Activated naive CD8-positive, alpha-beta T cell (primary cell): ENCODE data around the gene GSTO2.
A peak's percentile ranks its signal among the peaks of the same experiment; 100 is the strongest.

Experiments
- H3K27ac Mint-ChIP-seq: one replicate; pipeline ENCODE4 v1.8.0; 2021; ENCODE audit warnings: mixed read lengths
- H3K27me3 Mint-ChIP-seq: one replicate; pipeline ENCODE4 v1.8.0; 2021; ENCODE audit warnings: mixed read lengths
- H3K36me3 Mint-ChIP-seq: one replicate; pipeline ENCODE4 v1.8.0; 2021; ENCODE audit warnings: mixed read lengths
- H3K4me1 Mint-ChIP-seq: one replicate; pipeline ENCODE4 v1.8.0; 2021; ENCODE audit warnings: low read depth, mixed read lengths
- H3K4me3 Mint-ChIP-seq: one replicate; pipeline ENCODE4 v1.8.0; 2021; ENCODE audit warnings: mild to moderate bottlenecking, mixed read lengths
- H3K9me3 Mint-ChIP-seq: one replicate; pipeline ENCODE4 v1.8.0; 2021; ENCODE audit warnings: low read depth, mixed read lengths

Gene GSTO2

DNA sequence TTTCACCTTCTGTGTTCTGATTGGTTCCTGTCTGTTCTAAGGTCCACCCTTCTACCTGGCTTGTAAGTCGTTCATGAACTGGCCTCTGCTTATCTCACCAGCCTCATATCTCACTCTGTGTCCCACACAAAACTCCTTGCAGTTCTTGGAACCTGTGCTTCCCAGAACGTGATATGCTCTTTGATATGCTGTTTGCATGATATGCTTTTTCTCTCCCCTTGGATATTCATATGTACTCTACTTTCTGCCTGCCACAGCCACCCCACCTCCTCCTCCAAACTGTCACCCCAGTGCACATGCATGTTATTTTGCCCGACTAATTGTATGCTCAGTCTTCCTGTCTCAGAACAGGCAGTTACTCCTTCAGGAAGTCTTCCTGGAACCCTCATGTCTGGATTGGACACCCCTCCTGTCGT lies 71.1 kb downstream of the GSTO2 start:
- Mint-ChIP-seq H3K9me3 (no peaks in the 10 kb centered on the region), H3K4me1 (peaks cover 35% of the 10 kb centered on the region), H3K27ac (peak overlapping the region; percentile 58), H3K36me3 (peaks cover 3% of the 10 kb centered on the region), H3K4me3 (peak overlapping the region; percentile 96), H3K27me3 (no peaks in the 10 kb centered on the region)

DNA sequence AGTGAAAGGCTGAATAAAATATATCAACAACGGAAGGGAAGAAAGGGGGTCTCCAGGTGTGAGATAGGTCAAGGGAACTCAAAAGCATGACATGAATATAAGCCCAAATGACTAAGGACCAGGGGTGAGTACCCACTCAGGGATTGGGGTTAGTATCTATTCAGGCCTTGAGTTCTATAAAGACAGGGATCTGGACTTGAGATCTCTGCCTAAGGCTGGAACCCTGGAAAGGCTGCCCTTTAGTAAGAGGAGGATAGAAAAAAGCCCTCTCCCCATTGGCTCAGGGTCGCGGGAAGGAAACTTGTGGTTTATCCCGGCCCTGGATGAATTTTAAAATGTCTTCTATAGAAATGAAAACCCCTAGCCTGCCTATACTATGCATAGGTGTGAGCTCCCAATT lies 71.7 kb downstream of the GSTO2 start:
- H3K4me1 Mint-ChIP-seq = peaks cover 33% of the 10 kb centered on the region
- no peak overlapping the region for H3K4me3 Mint-ChIP-seq
- peaks cover 3% of the 10 kb centered on the region for H3K9me3 Mint-ChIP-seq
- peaks cover under 1% of the 10 kb centered on the region for H3K36me3 Mint-ChIP-seq
- no peak overlapping the region for H3K27ac Mint-ChIP-seq
- no peaks in the 10 kb centered on the region for H3K27me3 Mint-ChIP-seq

DNA sequence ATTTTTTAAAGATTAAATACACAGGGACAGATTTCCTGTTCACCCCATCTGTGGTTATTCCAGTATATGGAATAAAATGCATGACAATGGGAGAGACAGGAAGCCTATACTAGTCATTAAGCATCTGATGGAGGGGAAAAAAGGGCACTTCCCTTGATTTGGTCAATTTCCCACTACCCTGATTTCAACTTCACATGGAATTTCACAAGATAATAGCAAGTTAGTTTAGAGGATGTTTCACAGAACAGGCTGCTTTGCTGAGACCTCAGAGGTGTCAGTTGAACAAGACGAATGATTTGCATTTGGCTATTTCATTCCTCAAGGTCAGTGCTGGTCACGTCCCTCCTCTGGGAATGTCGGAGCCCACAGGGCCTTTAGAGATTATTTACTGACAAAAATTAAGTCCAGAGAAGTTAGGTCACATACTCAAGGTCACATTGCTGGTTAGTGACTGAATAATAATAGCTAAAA lies 74.0 kb downstream of the GSTO2 start:
- H3K36me3 Mint-ChIP-seq = no peaks in the 10 kb centered on the region
- no peak overlapping the region for H3K4me3 Mint-ChIP-seq
- no peaks in the 10 kb centered on the region for H3K27me3 Mint-ChIP-seq
- peaks cover 26% of the 10 kb centered on the region for H3K4me1 Mint-ChIP-seq
- no peak overlapping the region for H3K27ac Mint-ChIP-seq
- H3K9me3 Mint-ChIP-seq = peaks cover 3% of the 10 kb centered on the region

DNA sequence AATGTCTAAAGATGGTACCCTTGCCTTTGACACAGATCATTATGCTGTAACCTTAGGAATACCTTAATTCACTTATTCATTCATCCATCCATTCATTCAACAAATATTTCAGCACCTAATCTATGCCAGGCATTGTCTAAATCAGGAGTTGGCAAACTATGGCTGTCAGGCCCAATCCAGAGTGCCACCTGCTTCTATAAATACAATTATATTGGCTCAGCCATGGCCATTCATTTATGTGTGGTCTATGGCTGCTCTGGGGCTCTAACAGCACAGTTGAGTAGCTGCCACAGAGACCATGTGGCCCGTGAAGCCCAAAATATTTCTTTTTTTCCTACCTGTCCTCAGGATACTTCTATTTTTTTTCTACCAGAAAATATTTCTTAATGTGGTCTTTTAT lies 75.2 kb downstream of the GSTO2 start:
- no peak overlapping the region for H3K4me3 Mint-ChIP-seq
- H3K9me3 Mint-ChIP-seq = peaks cover 3% of the 10 kb centered on the region
- H3K4me1 Mint-ChIP-seq = peaks cover 21% of the 10 kb centered on the region
- H3K27ac Mint-ChIP-seq = no peak overlapping the region
- no peaks in the 10 kb centered on the region for H3K27me3 Mint-ChIP-seq
- no peaks in the 10 kb centered on the region for H3K36me3 Mint-ChIP-seq

DNA sequence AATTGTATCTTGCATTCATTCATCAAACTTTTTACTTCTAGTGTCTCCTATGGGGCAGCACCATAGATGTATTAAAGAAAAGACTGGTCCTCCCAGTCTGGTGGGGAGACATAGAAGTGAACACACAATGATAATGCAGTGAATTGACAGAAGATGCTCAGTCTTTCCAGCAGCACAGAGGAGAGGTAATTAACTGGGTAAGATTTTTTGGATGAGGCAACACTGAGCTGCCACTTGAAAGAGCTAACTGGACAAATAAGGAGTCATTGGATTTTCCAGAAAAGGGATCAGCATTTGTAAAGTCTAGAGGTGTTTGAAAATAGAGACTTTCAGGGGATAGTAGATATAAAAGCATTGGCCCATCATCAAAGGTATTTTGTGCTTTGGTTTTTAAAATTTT lies 76.5 kb downstream of the GSTO2 start:
- H3K9me3 Mint-ChIP-seq = peaks cover 3% of the 10 kb centered on the region
- peaks cover 11% of the 10 kb centered on the region for H3K4me1 Mint-ChIP-seq
- peak overlapping the region; percentile 1 for H3K27ac Mint-ChIP-seq
- H3K36me3 Mint-ChIP-seq = no peaks in the 10 kb centered on the region
- H3K4me3 Mint-ChIP-seq = no peak overlapping the region
- no peaks in the 10 kb centered on the region for H3K27me3 Mint-ChIP-seq

DNA sequence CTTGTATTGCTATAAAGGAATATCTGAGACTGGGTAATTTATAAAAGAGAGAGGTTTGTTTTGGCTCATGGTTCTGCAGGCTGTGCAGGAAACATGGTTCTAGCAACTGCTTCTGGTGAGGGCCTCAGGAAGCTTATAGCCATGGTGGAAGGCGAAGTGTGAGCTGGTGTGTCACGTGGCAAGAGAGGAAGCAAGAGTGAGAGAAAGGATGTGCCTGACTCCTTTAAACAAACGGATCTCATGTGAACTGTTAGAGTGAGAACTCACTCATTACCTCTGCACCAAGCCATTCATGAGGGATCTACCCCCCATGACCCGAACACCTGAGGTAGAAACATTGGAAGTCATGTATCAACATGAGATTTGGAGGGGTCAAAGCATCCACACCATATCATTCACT lies 77.0 kb downstream of the GSTO2 start:
- H3K27me3 Mint-ChIP-seq = no peaks in the 10 kb centered on the region
- no peaks in the 10 kb centered on the region for H3K36me3 Mint-ChIP-seq
- H3K9me3 Mint-ChIP-seq = peaks cover 3% of the 10 kb centered on the region
- H3K27ac Mint-ChIP-seq = no peak overlapping the region
- H3K4me3 Mint-ChIP-seq = no peak overlapping the region
- H3K4me1 Mint-ChIP-seq = peaks cover 12% of the 10 kb centered on the region

DNA sequence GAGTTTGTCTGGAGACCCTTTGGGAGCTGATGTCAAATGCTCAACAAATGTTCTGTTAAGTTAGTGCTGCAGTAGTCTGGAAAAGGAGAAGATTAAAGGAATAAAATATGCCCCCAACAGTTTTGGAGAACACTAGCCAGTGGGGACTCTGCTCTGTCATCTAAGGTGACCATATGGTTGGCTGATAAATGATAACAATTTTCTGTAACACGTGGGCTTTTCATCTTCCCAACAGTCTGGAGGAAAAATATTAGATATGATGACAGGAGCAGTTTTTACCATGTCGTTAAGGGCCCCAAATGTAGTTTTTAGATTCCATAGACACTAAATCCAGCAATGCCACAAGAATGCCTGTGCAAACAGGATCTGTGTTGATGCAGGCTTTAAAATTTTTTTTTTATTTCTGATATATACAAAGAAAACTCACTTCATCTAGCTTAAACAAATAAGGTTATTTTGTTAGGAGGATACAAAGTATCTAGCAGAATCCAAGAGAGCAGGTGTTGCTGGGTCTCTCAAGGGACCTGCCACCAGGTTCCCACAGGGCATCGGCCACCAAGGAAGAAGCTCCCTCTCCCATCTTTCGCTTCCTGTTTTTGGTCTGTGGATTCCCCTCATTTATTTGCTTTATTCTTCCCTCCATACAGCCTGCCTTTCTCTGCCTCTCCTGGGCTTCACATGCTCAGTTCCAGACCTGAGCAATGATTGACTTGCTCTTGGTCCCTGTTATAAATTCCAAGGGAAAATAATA lies 78.5 kb downstream of the GSTO2 start:
- Mint-ChIP-seq H3K27me3 (no peaks in the 10 kb centered on the region), H3K36me3 (no peaks in the 10 kb centered on the region), H3K27ac (no peak overlapping the region), H3K9me3 (peaks cover 3% of the 10 kb centered on the region), H3K4me1 (peaks cover 27% of the 10 kb centered on the region), H3K4me3 (no peak overlapping the region)

DNA sequence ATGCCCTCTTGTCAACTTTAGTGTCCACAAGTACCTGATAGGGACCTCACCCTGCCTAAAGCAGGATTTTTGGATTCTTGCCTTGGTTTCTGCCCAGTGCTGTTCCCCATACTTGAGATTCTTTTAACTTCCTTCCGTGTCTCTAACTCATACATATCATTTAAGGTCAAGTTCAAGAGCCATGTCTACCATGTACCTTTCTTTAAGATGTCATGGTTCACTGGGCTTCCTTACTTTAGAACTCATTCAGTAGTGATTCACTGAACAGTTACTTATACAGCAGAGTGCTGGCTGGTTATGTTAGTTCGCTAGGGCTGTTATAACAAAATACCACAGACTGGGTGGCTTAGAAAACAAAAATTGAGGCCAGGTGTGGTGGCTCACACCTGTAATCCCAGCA lies 79.6 kb downstream of the GSTO2 start:
- H3K4me1 Mint-ChIP-seq = peaks cover 29% of the 10 kb centered on the region
- no peak overlapping the region for H3K4me3 Mint-ChIP-seq
- H3K27ac Mint-ChIP-seq = no peak overlapping the region

DNA sequence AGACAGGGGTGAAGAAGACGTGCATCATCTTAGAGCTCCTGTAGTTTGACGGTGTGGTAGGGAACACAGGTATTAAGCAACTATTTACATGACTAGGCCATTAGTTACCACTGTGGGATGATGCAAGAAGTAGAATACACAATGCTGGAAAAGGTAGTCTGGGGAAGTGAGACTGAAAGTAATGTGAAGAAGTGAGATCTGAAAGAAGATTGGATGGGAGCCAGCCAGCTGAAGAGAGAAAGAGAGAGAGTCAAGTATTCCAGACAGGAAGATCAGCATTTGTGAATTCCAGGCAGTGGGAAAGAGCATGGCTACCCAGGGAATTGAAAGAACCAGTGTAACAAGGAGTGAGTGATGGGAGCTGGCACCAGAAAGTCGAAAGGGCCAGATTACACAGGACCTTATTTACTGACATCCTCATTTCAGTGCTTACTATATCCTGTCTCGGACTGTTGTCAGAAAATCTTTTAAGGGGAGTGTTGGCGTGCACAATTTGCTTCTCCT lies 80.7 kb downstream of the GSTO2 start:
- Mint-ChIP-seq H3K36me3 (no peaks in the 10 kb centered on the region), H3K27ac (no peak overlapping the region), H3K4me3 (no peak overlapping the region), H3K9me3 (peaks cover 3% of the 10 kb centered on the region), H3K4me1 (peaks cover 29% of the 10 kb centered on the region), H3K27me3 (no peaks in the 10 kb centered on the region)

More for the DNA sequence above, 79.6 kb downstream of the GSTO2 start:
- Mint-ChIP-seq H3K27me3 (no peaks in the 10 kb centered on the region), H3K36me3 (no peaks in the 10 kb centered on the region), H3K9me3 (peaks cover 3% of the 10 kb centered on the region)

DNA sequence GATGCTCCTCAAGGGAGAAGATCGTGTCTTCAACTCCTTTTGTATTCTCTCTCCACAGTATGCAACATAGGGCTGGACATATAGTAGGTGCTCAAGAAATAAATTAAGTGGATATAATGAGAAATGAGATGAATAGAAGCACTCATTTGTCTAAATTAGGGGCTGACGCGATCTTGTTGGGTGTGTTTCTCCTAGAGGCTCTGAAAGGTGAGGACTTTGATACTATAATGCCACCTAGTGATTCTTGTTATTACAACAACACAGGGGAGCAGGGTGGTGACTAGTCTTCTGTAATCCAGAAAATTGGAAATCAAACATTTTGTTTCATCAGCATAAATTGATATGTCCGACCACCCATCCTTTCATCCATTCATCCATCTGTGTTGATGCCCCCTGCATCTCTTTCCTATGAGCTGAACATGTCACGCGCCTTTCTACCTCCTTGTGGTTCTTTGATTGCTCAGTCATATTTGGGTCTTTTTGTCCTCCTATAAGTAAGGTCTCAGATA lies 81.2 kb downstream of the GSTO2 start:
- Mint-ChIP-seq H3K9me3 (peaks cover 3% of the 10 kb centered on the region), H3K4me1 (peaks cover 29% of the 10 kb centered on the region), H3K36me3 (no peaks in the 10 kb centered on the region), H3K27ac (no peak overlapping the region), H3K4me3 (no peak overlapping the region), H3K27me3 (no peaks in the 10 kb centered on the region)

DNA sequence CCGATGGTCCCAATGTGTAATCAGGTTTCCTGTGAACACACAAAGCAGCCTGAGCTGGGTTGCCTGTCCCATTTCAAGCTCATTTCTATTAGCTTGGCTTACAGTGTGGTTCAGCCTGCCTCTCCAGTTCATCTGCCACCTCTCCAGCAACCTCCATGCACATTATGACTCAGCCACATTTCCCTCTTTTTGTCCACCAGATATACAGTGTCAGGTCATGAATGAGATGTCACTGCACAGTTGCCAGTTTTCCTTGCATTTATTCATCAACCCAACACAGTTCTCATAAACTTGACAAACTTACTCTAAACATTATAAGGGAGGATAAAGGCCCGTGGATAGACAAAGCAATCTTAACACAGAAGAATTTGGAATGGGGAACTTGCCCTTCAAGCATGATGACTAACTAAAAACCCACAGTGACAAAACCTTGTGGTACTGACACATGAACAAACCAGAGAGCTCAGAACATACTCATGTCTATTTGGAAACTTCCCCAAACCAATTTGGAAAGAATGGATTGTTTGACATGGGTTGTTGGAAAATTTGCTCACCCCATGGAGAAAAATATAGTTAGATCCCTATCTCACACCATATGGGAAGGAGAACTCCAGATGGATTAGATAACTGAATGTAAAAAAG lies 82.2 kb downstream of the GSTO2 start:
- Mint-ChIP-seq H3K27ac (peak overlapping the region; percentile 85), H3K9me3 (no peaks in the 10 kb centered on the region), H3K36me3 (no peaks in the 10 kb centered on the region), H3K4me1 (peaks cover 21% of the 10 kb centered on the region), H3K27me3 (no peaks in the 10 kb centered on the region), H3K4me3 (peak overlapping the region; percentile 62)

DNA sequence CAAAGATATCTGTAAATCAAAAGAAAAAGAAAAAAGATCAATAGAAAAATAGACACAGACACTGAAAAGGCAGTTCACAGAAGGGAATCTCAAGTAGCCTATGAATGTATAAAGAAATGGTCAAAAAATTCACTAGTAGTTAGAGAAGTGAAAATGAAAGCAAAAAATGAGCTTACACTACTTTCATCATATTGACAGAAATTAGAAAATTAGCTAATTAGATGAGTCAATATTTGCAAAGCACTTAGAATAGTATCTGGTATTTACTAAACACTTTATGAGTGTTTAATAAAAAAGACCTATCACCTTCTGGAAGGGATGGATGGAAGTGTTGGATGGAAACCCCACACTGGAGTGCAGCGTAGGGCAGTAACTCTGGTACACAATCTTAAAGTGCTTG lies 82.9 kb downstream of the GSTO2 start:
- Mint-ChIP-seq H3K27ac (peak overlapping the region; percentile 85), H3K4me3 (no peak overlapping the region), H3K36me3 (no peaks in the 10 kb centered on the region)

DNA sequence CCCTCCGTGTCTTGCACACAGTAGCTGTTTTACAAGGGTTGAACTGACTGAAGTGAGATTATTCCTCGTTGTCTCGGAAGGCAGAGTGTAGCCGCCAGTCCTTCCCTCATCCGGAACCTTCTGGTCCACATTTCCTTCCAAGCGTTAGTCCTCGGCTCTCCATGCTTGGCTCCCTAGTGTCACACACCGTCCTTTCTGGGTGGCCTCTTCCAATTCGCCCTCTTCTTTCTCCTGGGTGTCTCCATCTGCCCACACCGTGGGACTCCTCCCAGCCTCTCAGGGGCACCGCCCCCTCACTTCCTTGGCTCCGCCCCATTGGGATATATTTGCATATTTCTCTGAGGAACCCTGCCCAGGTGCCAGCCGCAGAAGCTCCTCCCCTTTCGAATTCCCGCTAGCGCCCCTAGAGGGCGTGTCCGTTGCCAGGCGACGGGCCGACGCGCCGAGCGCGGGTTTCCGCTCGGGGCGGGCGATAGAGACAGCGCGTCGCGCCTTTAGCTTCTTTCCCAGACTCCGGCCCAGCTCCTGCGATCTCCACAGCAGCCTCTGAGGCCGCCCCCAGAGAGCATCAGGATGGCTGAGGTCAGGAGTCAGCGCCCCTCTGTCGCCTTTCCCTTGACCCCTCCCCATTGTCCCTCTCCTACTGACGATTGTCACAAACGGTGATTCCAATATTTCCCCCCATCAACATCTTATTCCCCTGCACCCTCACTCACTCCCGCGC lies 84.5 kb downstream of the GSTO2 start, which contains the start of gene CFAP58:
Gene CFAP58 (plus strand): TSS at position 509 of the 724 bp plus-strand sequence. CDS start 65 bp downstream, at position 574.
- H3K27me3 Mint-ChIP-seq = no peaks in the 10 kb centered on the region
- H3K4me1 Mint-ChIP-seq = peaks cover 18% of the 10 kb centered on the region
- no peaks in the 10 kb centered on the region for H3K36me3 Mint-ChIP-seq
- peak within 1 kb of the TSS; percentile 23 for H3K27ac Mint-ChIP-seq
- peak within 1 kb of the TSS; percentile 17 for H3K4me3 Mint-ChIP-seq
- no peaks in the 10 kb centered on the region for H3K9me3 Mint-ChIP-seq

More for the DNA sequence above, 82.9 kb downstream of the GSTO2 start:
- H3K9me3 Mint-ChIP-seq = no peaks in the 10 kb centered on the region
- H3K27me3 Mint-ChIP-seq = no peaks in the 10 kb centered on the region
- peaks cover 18% of the 10 kb centered on the region for H3K4me1 Mint-ChIP-seq
